ENCODE data around the gene HDAC11. TPM values are rescaled to one million over a fixed set of nuclear protein-coding genes. Genes with fewer than 3 reads are reported as not detected.

The HDAC11 gene
- total RNA-seq, 6 experiments from 2014 or later, result 8.0 to 12.4 (median 9.1) TPM

GRCh38 chr3:13509816-13510192 is 29.7 kb downstream of the HDAC11 start:
- Mint-ChIP-seq H3K4me1 (ENCODE audit: low read depth) (peaks cover 40% of the 10 kb centered on the region), H3K9me3 (no peaks in the 10 kb centered on the region), H3K27ac (no peak overlapping the region), H3K27me3 (ENCODE audit: insufficient read depth) (peaks cover 1% of the 10 kb centered on the region; the same call in 1 of the 2 replicates), H3K36me3 (ENCODE audit: low read depth) (no peaks in the 10 kb centered on the region), H3K4me3 (no peak overlapping the region)
- TF ChIP-seq CTCF (IDR thresholded peaks at IDR 0.05), result no peak
- DNase-seq, result no peak

GRCh38 chr3:13512451-13512850 is 32.3 kb downstream of the HDAC11 start:
- Mint-ChIP-seq H3K9me3 (no peaks in the 10 kb centered on the region), H3K36me3 (ENCODE audit: low read depth) (no peaks in the 10 kb centered on the region), H3K4me3 (no peak overlapping the region), H3K4me1 (ENCODE audit: low read depth) (peaks cover 27% of the 10 kb centered on the region), H3K27me3 (ENCODE audit: insufficient read depth) (no peaks in the 10 kb centered on the region; the same call in 1 of the 2 replicates), H3K27ac (no peak overlapping the region)
- no peak for TF ChIP-seq CTCF (IDR thresholded peaks at IDR 0.05)
- no peak for DNase-seq

- Mint-ChIP-seq H3K36me3 (ENCODE audit: low read depth) (no peaks in the 10 kb centered on the region), H3K4me1 (ENCODE audit: low read depth) (peaks cover 19% of the 10 kb centered on the region), H3K27me3 (ENCODE audit: insufficient read depth) (no peaks in the 10 kb centered on the region; the same call in 1 of the 2 replicates), H3K9me3 (no peaks in the 10 kb centered on the region), H3K27ac (peak overlapping the region; percentile 34; the same call in 1 of the 2 replicates), H3K4me3 (peak overlapping the region; percentile 25)
- no peak for TF ChIP-seq CTCF (IDR thresholded peaks at IDR 0.05)
- peak; percentile 29 for DNase-seq
These were observed 33.2 kb downstream of the HDAC11 start for GRCh38 chr3:13513051-13513912.

- no peaks in the 10 kb centered on the region; the same call in 1 of the 2 replicates for H3K27me3 Mint-ChIP-seq (ENCODE audit: insufficient read depth)
- TF ChIP-seq CTCF (IDR thresholded peaks at IDR 0.05), result no peak
- peak overlapping the region; percentile 34; the same call in 1 of the 2 replicates for H3K27ac Mint-ChIP-seq
- no peaks in the 10 kb centered on the region for H3K9me3 Mint-ChIP-seq
- no peak for DNase-seq
- peak overlapping the region; percentile 25 for H3K4me3 Mint-ChIP-seq
- no peaks in the 10 kb centered on the region for H3K36me3 Mint-ChIP-seq (ENCODE audit: low read depth)
- H3K4me1 Mint-ChIP-seq (ENCODE audit: low read depth), result peaks cover 15% of the 10 kb centered on the region
These were observed 33.9 kb downstream of the HDAC11 start for GRCh38 chr3:13513913-13514517.

- H3K4me3 Mint-ChIP-seq, result no peak overlapping the region
- H3K27ac Mint-ChIP-seq, result no peak overlapping the region
- no peak for DNase-seq
- TF ChIP-seq CTCF (IDR thresholded peaks at IDR 0.05), result no peak
- H3K36me3 Mint-ChIP-seq (ENCODE audit: low read depth), result no peaks in the 10 kb centered on the region
- H3K9me3 Mint-ChIP-seq, result no peaks in the 10 kb centered on the region
- peaks cover 15% of the 10 kb centered on the region for H3K4me1 Mint-ChIP-seq (ENCODE audit: low read depth)
- no peaks in the 10 kb centered on the region; the same call in 1 of the 2 replicates for H3K27me3 Mint-ChIP-seq (ENCODE audit: insufficient read depth)
These were observed 34.7 kb downstream of the HDAC11 start for GRCh38 chr3:13514639-13515435.
